ENCODE data around the gene EYA2.

Gene EYA2

DNA sequence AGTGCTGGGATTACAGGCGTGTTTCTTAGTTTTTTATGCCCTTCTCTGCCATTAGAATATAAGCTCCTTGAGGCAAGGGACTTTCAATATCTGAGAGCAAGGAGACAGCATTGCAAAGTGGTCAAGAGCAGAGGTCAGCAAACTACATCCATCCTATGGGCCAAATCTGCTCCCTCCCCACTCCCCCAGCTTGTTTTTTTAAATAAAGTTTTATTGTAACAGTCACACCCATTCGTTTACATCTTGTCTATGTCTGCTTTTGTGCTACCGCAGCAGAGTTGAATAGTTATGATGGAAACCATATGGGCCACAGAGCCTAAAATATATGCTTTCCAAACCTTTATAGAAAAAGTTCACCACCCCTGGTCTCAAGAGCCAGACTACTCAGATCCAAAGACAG lies 227.9 kb downstream of the EYA2 start:
- DNase-seq = no peak

DNA sequence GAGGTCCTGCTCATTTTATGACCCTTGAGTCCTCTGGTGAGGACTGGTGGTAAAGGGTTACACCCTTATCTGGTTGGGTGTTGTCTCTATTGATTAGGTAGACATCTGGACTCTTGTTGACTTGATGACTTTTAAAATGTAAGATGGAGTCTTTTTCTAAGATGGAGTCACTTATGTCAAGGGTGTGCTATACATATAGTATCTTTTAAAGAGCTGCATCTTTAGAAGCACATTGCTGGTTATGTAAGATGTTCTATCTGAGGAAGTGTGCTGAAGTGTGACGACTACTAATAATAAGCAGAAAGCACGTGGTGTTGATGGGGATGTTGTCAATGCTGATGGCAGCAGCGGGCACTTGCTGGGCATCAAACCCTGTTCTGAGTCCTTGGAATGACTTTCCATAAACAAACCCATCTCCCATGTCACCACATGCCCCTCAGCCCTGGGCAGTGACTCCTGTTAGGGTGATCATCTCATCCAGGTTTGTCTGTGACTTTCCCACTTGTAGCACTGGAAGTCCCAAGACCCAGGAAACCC lies 229.6 kb downstream of the EYA2 start:
- no peak for DNase-seq

DNA sequence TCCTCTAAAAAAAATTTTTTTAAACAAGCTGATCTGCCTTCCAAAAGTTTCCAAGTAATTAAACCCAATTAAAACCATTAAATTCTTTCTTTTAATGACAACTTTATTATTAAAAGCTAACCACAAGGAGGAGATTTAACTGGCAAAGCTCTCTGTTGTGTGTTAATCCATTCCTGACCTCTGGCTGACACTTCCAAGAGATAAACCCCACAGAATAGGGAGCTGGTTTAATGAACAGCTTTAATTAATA lies 230.8 kb downstream of the EYA2 start:
- DNase-seq = no peak

DNA sequence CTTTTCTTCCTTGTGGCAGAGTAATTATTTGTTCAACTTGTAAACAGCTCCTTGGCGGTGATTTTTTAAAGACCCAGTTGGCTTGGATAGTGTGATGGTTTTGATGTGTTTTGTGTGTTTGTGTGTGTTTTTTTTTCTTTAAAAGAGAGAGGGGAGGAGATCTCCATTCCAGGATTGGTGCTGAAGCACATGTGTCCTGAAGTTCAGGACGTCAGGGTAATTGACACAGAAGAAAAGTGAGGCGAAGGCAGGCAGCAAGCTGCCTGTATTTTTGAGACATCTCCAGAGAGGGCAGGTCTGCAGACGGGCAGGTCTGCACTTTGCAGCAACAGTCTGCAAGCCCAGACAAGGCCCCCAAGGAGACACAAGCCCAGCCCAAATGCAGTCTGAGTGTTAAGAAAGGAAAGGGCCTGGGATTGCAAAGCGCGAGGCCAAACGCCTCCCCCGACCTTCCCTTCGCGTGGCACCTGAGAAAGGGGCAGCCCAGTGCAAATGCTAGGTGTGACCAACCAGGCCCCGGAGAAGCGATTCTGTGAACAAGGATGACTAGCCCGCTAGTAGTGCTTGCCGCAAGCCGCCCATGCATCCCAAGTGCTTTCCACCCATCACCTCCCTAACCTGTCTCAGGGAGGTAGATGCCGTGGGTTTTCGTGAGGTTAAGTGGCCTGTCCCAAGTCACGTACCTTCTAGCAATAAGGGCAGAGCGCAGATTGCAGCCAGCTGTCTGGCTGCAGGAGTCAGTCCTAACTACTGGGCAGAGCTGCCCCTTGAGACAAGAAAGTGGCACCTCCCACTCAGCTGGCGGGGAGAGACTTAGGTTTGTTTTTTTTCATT lies 231.3 kb downstream of the EYA2 start:
- DNase-seq = no peak

DNA sequence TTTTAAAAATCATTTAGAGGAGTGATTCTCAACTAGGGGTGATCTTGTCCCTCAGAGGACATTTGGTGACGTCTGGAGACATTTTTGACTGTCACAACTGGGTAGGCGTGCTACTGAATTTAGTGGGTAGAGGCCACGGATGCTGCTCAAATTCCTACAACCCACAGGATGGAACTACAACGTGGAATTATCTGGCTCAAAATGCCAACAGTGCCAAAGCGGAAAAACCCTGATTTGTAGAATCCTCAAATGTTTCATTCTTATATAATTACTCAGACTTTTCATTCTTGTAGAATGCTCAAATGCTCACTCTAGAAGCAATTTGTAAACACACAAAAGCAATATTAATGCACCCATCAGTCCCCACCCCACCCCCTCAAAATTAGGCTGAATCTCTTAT lies 232.1 kb downstream of the EYA2 start:
- no peak for DNase-seq

DNA sequence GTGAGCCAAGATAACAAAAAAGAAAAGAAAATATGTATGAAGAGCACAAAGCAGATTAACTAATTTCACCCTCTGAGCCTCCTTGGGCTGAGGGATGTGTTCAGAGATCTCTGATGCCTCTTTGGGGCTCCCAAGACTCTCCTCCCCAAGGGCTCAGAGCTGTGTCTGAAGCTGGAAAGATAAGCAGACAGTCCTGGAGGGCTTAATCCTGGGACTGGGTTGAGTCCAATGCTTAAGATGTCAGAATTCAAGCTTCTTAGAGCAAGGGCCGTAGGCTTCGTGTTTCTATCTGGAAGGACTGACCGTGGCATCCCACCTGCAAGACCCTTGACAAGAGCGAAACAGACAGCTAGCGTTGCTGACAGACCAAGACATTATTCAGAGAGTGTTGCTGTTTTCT lies 232.9 kb downstream of the EYA2 start:
- DNase-seq = no peak

DNA sequence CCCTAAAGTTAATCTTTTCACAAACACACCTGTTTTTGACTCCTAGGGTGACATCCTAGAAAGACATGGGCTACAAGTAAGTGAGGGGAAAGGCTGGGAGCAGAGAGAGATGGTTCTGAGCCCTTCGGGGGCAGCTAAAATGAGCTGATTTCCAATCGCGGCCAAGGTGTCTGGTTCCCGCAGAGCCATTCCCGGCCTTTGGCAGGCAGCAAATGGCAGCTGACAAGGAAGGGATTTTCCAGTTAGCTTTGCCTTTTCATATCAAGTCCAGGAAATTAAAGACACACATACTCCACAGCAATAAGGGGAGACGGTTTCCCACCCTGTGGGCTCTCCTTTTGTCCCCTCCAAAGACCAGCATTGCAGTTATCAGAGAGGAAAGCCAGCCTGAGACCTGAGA lies 233.4 kb downstream of the EYA2 start:
- no peak for DNase-seq

DNA sequence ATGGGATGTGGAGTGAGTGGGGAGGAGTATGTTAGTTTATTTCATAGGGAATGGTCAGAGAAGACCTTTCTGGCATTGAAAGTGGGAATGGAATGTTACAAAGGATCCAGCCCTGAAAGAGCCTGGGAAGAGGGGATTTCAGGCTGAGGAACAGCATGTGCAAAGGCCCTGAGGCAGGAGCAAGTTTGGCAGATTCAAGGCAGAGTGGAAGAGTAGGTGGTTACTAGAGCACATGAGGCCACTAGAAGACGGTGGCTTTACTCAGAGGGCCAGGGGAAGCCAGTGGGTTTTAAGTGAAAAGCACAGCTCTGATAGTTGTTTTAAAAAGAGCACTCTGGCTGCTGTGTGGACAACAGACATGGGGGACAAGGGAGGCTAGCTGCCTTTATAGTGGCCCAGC lies 234.7 kb downstream of the EYA2 start:
- DNase-seq = no peak

DNA sequence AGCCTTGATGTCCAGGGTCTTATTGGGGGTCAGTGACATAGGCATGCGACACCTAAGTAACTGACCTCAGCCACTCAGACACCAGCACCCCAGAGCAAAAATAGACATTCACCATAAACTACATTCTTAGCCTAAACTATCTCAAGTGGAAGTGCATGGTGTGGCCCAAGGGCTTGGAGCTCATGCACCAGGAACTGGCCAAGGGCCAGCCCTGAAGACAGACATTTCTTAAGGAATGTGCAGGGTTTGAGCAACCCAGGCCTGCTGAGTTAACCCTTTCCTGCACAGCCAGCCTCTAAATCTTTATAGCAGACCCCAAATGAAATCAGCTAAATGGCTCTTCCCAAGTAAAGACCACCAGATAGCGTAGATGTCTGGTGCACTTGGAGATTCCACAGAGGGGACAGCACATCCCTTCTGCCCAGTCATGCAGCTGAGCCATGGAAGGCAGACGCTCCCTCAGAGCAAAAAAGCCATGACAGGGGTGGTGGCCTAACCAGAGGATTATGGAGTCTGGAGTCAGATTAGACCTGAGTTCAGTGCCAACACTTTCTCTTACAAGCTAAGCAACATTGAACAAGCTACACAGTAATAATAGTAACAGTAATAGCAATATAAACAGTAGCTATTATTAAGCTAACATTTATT lies 239.3 kb downstream of the EYA2 start:
- no peak for DNase-seq

DNA sequence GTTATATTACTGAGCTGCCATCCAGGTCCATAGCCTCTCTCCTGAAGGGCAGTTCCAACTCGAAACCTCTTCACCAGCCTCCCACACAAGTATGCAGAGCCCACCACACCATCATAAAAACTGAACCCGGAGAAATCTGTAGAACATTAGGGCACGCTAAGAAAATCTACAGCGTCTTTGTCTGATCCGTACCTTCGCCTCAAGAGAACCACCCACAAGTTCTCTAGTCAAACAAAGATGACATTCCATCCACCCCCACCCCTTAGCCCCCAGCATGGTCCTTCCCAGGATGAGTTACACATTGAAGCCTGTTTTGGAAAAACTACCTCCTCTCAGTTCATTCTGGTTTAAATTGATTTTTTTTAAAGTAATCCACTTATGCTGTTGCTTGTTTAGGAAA lies 242.1 kb downstream of the EYA2 start:
- no peak for DNase-seq

DNA sequence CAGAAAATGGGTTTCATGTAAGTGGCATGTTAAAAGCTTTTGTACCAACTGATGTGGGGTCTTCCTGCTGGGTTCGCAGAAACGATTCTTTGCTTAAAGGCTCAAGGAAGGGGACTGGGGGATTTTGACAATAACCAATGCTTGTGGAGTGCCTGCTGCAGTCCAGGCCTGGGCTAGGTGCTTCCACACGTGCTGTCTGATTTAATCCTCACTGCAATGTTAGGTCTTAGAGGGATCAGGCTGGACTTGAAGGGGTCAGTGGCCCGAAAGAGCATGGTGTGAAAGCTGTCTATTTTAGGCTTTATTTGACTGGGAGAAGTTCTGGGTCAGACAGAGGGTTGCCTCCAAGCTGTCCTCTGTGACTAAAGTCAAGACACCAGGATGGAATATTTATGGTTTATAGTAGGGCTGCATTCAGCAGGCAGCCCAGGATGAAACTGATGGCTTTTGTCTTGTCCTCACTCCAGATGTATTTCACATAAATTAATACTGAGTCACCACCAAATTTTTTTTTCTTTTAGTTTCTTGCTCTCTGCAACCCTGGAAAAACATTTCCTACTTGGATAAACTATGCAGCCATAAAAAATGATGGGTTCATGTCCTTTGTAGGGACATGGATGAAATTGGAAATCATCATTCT lies 242.7 kb downstream of the EYA2 start:
- no peak for DNase-seq

DNA sequence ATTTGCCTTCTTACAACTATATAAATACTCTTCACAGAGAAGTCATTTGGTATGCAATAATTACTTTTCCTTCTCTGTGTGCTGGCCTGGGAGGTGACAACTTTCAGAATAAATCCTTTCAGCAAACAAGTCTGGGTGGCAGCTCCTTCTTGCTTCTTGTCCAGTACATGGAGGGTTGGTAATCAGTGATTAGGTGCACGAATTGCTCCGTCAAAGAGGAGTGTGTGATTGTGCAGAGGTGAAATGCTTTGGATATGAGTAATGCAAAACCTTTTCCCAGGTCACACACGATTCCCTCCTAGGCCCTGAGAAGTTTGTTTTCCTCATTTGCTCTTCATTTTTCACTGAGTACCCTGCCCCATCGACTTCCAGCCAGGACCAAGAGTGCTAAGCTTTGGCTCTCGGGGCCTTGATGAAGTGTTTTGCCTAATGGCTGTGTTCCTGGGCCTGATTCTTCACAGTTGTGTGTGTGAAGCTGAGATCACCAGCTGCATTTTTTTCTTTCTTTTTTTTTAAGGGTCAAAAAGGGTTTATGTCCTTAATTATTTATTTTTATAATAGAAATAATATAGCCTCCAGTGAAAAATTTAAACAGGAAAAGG lies 245.4 kb downstream of the EYA2 start:
- no peak for DNase-seq

DNA sequence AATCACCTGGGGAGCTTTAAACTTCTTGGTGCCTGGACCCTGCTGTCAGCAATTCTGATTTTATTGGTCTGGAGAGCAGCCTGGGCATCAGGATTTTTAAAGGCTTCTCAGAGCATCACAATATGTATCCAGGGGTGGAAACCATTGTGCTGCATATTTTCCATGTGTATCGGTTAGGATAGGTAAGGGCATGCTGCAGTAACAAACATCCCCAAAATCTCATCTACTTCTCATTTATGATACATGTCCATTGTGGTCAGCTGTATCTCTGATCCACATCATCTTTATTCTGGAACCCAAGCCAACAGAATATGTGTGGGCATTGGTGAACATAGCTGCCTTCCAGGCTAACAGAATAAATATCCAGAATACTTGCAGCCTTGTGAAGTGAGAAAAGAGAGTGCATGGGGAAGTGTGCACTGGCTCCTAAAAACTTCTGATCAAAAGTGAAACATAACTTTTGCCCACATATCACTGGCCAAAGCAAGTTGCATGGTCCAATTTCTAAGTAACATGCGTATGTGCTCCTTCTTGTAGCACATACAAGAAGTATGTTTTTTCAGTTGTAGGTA lies 246.8 kb downstream of the EYA2 start:
- DNase-seq = no peak

DNA sequence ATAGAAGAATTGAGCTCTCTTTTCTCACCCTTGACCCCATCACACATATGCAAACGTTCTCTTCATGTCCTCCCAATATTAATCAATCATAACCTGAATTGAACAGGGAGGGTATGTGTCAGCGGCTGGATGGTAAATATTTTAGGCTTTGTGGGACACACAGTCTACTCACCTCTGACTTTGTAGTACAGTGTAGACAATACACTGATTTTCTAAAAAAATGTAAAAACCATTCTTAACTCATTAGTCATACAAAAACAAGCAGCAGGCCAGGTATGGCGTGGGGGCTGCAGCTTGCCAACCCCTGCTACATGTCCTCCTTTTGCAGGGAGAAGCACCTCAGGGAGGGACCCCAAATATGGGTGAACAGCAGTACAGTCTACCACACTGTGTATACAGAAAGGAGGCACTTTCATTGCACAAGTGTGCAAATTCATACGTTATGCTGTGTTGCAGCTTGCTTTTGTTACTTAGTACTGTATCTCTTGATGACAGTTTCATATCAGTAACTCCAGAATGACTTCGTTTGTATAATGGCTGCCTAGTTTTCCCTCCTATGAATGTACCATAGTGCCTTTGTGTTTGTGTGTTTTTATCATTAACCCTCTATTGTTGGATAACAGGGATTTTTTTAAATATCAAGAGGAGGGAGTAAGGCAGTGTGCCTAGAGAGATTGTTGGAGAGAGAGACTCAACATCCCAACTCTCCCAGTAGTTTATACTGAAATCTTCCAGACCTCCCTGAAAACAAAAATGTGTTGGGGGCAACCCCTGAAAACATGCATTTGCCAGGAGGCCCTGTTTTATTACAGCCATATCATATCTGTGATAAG lies 247.5 kb downstream of the EYA2 start:
- DNase-seq = no peak

DNA sequence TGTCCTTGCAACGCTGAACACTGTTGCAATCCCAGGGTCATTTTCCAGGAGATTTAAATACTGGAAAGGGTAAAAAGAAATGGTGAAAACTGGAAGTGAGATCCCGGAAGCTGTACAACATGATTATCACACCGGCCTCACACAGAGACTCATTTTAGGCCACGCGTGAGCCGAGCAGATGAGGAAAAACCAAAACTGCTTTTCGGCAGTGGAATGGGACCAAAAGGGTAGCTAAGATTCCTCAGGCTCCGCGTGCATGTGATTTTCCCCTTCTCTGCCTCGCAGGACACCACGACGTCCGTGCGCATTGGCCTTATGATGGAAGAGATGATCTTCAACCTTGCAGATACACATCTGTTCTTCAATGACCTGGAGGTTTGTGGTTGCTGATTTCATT lies 248.1 kb downstream of the EYA2 start:
- no peak for DNase-seq

DNA sequence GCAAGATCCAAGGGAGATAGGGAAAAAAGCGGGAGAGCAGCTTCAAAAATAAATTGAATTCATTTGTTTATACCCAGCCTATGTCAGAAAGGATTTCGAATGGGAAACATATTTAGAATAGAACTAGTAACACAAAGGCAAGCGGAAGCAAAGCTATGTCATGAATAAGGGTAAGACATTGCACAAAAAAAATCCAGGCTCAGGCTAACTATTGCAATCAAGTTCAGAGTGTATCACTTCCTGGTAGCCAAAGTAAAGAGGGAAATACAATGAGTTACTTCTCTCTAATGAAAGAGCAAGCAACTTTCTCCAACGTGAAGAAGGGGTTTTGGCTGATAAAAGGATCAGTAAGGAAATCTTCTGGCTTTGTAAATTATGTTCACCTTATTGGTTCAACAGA lies 249.0 kb downstream of the EYA2 start:
- DNase-seq = no peak

DNA sequence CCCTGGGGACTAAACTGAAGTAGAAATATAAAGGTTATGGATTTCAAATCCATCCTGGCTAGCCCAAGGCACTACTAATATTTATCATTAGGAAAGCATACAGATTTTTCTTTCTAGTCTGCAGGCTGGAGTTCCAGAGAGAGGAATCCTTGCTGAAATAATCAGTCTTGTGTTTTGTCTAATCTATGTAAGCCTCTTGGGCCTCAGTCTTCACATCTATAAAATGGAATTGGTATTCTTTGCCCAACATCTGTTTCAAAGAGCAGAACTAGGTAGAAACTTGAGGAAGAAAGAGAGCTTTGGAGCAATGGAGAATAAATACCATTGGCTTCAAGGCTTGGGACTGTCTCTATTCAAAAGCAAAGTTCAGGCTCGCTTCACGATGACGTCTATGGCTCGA lies 249.8 kb downstream of the EYA2 start:
- DNase-seq = no peak

DNA sequence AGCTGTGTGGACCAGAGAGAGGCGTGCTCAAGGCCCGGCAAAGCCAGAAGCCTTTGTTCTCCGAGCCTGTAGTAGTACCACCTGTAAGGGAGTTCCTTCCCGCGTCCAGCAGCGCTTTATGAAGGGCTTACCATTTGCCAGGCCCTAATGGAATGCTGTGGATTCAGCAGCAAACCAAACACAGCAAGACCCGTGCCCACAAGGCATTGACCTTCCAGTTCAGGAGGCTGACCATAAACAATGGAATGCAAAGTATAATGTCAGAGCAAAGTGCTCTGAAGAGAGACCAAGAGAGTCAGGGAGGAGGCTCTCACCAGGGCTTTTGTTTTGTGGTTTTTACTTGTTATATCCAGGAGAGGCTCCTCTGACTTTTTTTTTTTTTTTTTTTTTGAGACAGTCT lies 252.0 kb downstream of the EYA2 start:
- no peak for DNase-seq

DNA sequence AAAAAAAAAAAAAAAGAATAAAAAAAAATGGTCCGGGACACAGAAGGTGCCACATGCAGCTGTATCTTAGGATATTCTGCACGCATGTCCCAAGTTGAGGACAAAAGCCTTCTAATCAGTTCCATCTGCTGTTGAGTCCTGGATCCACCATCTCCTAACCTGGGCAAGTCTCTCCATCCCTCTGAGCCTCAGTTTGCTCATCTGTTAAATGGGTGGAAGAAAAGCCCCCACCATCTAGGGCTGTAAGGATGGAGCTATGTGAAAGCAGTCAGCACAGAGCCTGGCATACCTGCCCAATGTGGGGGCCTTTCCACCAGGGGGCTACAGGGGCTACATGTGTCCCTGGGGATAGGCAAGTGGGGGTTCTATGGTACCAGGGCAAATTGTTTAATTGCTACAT lies 253.4 kb downstream of the EYA2 start:
- DNase-seq = no peak

DNA sequence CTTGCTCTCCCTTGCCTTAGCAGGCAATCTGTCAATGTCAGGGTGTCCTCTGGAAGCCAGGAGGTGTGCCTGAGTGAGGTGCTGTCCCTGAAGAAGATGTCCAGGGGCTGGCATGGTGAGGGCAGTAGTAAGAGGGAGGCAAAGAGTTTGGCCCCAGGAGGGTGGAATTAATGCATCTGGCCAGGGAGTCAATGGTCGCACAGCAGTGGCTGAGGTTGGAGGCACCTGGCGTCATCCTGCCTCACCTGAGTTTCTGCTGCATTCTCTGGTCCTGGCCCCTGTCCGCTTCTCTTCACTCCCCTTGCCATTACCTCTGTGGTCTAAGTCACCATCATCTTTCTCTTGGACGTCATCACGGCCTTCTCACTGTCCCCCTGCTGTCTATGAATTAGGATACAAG lies 255.3 kb downstream of the EYA2 start:
- DNase-seq = no peak

DNA sequence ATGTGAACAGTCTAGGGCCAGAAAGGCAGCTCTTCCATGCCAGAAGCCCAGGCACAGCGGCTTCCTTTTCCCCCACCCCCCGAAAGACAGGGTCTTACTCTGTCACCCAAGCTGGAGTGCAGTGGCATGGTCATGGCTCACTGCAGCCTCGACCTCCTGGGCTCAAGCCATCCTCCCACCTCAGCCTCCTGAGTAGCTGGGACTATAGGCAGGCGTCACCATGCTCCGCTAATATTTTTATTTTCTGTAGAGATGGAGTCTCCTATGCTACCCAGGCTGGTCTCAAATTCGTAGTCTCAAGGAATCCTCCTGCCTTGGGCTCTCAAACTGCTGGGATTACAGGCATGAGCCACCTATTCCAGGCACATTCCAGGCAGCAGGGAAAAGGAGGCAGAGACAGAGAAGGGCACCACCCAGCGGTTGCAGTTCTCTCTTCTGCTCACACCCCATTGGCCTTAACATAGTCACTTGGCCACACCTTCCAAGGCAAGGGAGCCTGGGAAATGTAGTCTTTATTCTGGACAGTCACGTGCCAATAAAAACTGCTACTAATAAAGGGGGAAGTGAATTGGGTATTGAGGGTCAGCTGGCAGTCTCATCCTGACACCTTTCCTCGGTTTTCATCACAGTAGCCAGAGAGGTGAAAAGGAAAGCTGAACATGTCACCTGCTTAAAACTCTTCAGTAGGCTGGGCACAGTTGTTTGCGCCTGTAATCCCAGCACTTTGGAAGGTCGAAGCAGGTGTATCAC lies 255.9 kb downstream of the EYA2 start:
- peak; percentile 41 for DNase-seq

DNA sequence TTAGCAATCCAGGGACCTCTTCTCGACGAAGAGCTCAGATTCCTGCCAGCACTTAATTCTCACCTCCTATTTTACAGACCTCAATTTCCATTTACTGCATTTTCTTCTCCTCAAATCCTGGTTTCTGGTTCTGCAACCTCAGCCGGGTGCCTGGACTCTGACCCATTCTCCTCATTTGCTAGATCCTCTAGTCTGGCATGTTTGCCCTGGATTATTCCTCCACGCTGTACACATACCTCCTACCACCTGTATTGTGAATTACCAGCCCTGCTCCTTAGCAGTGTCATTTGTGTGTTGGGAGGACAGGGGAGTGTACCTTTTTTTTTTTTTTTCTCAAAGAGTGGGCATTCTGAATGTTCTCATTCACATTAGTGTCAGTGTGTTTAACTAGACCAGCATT lies 257.4 kb downstream of the EYA2 start:
- DNase-seq = no peak
